ENCODE measurements around the gene OSBPL10. TPM values are rescaled to one million over a fixed set of nuclear protein-coding genes. Genes with fewer than 3 reads are reported as not detected.

OSBPL10 gene
- total RNA-seq, 1 experiment from 2014 or later = 2.3 TPM

DNA sequence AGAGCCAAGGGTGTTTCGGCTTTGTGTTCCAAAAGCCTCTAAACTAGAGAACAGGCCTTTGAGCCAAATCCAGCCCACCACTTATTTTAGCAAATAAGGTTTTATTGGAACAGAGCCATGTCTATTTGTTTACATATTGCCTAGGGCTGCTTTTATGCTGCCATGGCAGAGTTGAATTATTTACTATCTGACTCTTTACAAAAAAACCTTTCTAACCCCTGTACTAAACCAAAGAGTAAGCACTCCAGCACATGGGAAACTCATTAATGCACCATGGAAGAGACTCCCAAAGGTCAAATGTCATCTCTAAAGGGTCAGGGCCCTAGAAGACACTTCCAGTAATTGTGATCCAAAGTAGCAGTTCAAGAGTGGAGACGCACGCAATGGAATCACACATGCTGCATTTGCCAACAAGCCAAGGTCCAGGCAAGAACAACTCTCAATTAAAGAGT, 22.3 kb downstream of the OSBPL10 start:
- H3K9me3 ChIP-seq (ENCODE audit: low read depth, low read length, poor library complexity, severe bottlenecking) = peaks cover 5% of the 10 kb centered on the region
- H3K27ac ChIP-seq (ENCODE audit: low read depth, low read length, poor library complexity, severe bottlenecking) = no peak overlapping the region
- no peak for TF ChIP-seq EZH2 (IDR thresholded peaks at IDR 0.05; ENCODE audit: borderline replicate concordance, low read depth, low read length, poor library complexity, severe bottlenecking)
- TF ChIP-seq, protein P1, sequence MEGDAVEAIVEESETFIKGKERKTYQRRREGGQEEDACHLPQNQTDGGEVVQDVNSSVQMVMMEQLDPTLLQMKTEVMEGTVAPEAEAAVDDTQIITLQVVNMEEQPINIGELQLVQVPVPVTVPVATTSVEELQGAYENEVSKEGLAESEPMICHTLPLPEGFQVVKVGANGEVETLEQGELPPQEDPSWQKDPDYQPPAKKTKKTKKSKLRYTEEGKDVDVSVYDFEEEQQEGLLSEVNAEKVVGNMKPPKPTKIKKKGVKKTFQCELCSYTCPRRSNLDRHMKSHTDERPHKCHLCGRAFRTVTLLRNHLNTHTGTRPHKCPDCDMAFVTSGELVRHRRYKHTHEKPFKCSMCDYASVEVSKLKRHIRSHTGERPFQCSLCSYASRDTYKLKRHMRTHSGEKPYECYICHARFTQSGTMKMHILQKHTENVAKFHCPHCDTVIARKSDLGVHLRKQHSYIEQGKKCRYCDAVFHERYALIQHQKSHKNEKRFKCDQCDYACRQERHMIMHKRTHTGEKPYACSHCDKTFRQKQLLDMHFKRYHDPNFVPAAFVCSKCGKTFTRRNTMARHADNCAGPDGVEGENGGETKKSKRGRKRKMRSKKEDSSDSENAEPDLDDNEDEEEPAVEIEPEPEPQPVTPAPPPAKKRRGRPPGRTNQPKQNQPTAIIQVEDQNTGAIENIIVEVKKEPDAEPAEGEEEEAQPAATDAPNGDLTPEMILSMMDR (conservative IDR thresholded peaks at IDR 0.05; ENCODE audit: low read depth, low read length) = no peak
- no peaks in the 10 kb centered on the region for H3K27me3 ChIP-seq (replicated peaks; ENCODE audit: insufficient read depth, low read depth, low read length, poor library complexity)
- H3K4me1 ChIP-seq (ENCODE audit: insufficient read depth, low read length, poor library complexity, severe bottlenecking) = peaks cover 4% of the 10 kb centered on the region
- no peak overlapping the region for H3K4me3 ChIP-seq (ENCODE audit: low read depth, low read length, poor library complexity, severe bottlenecking)
- CTCF ChIA-PET = no interaction called here
- H3K36me3 ChIP-seq (ENCODE audit: insufficient read depth, low read length, poor library complexity, severe bottlenecking) = no peaks in the 10 kb centered on the region
- no peak for DNase-seq (ENCODE audit: low spot score)
- BruUV-seq (replicated peaks) = no TSS peak
- intact Hi-C loops (cut with micrococcal nuclease; ENCODE audit: unreplicated experiment) = no loop called here
- POLR2A ChIA-PET (ENCODE audit: low non-redundant PET) = no interaction called here

DNA sequence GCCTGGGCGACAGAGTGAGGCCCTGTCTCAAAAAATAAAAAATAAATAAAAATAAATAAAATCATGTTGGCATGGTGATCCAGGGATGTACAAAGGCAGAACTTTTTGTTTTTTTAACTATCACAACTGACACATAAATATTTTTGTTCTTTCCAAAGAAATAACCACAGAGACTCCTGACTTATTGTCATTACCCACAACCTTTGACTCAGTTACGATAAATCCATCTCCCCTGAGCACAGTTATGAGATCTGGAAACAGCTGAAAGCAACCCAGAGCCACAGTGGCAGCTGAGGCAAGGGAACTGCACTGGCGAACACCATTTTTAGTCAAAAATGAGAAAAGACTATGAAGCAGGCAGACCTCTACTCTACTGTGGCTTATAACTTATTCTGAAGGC, 24.0 kb downstream of the OSBPL10 start:
- ChIA-PET POLR2A (ENCODE audit: low non-redundant PET) (no interaction called here), CTCF (no interaction called here)
- no peak for DNase-seq (ENCODE audit: low spot score)

DNA sequence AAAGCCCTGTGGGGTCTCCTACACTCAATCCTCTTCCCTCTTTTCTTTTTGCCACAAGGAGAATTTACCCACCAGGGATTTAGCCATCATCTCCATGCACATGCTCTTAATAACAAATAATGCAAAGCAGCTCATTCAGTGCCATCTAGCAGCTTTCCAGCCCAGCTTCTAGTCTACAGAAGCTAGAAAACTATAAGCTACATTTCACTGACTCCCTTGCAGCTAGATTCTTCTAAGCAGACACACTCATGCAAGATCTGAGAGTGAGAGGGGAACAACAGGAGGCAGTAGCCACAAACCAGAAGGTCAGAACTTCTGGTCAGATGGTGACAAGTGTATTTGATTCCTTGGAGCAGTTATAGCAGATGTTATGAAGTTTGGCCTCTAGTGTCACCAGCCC, 25.5 kb downstream of the OSBPL10 start:
- Histone ChIP-seq H3K36me3 (ENCODE audit: insufficient read depth, low read length, poor library complexity, severe bottlenecking) (no peaks in the 10 kb centered on the region), H3K4me1 (ENCODE audit: insufficient read depth, low read length, poor library complexity, severe bottlenecking) (peaks cover 4% of the 10 kb centered on the region), H3K4me3 (ENCODE audit: low read depth, low read length, poor library complexity, severe bottlenecking) (no peak overlapping the region), H3K27me3 (replicated peaks; ENCODE audit: insufficient read depth, low read depth, low read length, poor library complexity) (no peaks in the 10 kb centered on the region), H3K27ac (ENCODE audit: low read depth, low read length, poor library complexity, severe bottlenecking) (no peak overlapping the region), H3K9me3 (ENCODE audit: low read depth, low read length, poor library complexity, severe bottlenecking) (peaks cover 5% of the 10 kb centered on the region)
- BruUV-seq (replicated peaks) = no TSS peak
- CTCF ChIA-PET = no interaction called here
- TF ChIP-seq, protein P1 (conservative IDR thresholded peaks at IDR 0.05; ENCODE audit: low read depth, low read length) = no peak
- TF ChIP-seq EZH2 (IDR thresholded peaks at IDR 0.05; ENCODE audit: borderline replicate concordance, low read depth, low read length, poor library complexity, severe bottlenecking) = no peak
- POLR2A ChIA-PET (ENCODE audit: low non-redundant PET) = no interaction called here
- intact Hi-C loops (cut with micrococcal nuclease; ENCODE audit: unreplicated experiment) = no loop called here
- DNase-seq (ENCODE audit: low spot score) = no peak

More for the DNA sequence above, 24.0 kb downstream of the OSBPL10 start:
- Histone ChIP-seq H3K4me3 (ENCODE audit: low read depth, low read length, poor library complexity, severe bottlenecking) (no peak overlapping the region), H3K9me3 (ENCODE audit: low read depth, low read length, poor library complexity, severe bottlenecking) (peaks cover 5% of the 10 kb centered on the region), H3K4me1 (ENCODE audit: insufficient read depth, low read length, poor library complexity, severe bottlenecking) (peaks cover 4% of the 10 kb centered on the region), H3K36me3 (ENCODE audit: insufficient read depth, low read length, poor library complexity, severe bottlenecking) (no peaks in the 10 kb centered on the region), H3K27ac (ENCODE audit: low read depth, low read length, poor library complexity, severe bottlenecking) (no peak overlapping the region), H3K27me3 (replicated peaks; ENCODE audit: insufficient read depth, low read depth, low read length, poor library complexity) (no peaks in the 10 kb centered on the region)
- BruUV-seq (replicated peaks) = no TSS peak
- no peak for TF ChIP-seq EZH2 (IDR thresholded peaks at IDR 0.05; ENCODE audit: borderline replicate concordance, low read depth, low read length, poor library complexity, severe bottlenecking)
- TF ChIP-seq, protein P1 (conservative IDR thresholded peaks at IDR 0.05; ENCODE audit: low read depth, low read length) = no peak
- intact Hi-C loops (cut with micrococcal nuclease; ENCODE audit: unreplicated experiment) = no loop called here
